C4-2B (cell line): ENCODE data around the gene OR10K2.

Source experiments
- ZFX ChIP-seq: fragments of 450-650 bp; IDR thresholded peaks from 2 replicates; pipeline ENCODE4 v1.6.1; 2017
- TF ChIP-seq, protein P1 (sequence below): fragments of 450-650 bp; conservative IDR thresholded peaks from 2 replicates; pipeline ENCODE4 v1.5.1; 2017; ENCODE audit warnings: mild to moderate bottlenecking

GRCh38 chr1:158425027-158425426 is 1.0 kb downstream of the OR10K2 start:
- TF ChIP-seq, protein P1, sequence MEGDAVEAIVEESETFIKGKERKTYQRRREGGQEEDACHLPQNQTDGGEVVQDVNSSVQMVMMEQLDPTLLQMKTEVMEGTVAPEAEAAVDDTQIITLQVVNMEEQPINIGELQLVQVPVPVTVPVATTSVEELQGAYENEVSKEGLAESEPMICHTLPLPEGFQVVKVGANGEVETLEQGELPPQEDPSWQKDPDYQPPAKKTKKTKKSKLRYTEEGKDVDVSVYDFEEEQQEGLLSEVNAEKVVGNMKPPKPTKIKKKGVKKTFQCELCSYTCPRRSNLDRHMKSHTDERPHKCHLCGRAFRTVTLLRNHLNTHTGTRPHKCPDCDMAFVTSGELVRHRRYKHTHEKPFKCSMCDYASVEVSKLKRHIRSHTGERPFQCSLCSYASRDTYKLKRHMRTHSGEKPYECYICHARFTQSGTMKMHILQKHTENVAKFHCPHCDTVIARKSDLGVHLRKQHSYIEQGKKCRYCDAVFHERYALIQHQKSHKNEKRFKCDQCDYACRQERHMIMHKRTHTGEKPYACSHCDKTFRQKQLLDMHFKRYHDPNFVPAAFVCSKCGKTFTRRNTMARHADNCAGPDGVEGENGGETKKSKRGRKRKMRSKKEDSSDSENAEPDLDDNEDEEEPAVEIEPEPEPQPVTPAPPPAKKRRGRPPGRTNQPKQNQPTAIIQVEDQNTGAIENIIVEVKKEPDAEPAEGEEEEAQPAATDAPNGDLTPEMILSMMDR = no peak
- no peak for TF ChIP-seq ZFX
